ENCODE results near the gene CAPZA1. TPM values are rescaled to one million over a fixed set of nuclear protein-coding genes. Genes with fewer than 3 reads are reported as not detected.

The CAPZA1 gene
- polyA plus RNA-seq, 1 of the 3 experiments (the other 2 are of a cell fraction): 50.8 TPM

DNA sequence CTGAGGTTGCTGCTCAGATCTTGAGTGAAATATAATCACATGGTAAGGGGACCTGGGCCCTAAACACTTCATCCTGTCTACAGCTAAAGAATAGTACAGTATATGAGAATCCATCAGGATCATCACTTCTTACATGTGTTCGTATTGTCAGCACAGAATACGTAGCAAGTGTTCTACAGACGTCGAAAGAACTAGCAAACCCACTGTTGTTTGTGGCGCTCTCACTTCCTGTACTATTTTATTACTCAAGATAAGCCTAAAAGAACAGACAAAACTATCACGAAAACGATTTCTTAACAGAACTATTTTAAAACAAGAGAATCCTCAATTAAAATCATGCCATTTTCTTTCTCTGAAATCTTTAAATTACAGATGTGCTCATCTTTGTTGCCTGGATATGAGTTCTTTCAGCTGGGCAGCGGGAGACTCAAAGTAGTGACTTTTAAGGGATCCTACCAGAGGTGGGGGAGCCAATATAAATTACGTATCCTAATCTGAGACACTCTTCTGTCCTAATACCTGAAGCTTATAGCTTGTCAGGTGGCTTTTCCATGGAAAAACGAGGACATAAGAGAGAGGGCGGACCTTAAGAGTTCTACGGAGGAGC is 1.4 kb upstream of the CAPZA1 start (continued):
- TF ChIP-seq, protein P1, sequence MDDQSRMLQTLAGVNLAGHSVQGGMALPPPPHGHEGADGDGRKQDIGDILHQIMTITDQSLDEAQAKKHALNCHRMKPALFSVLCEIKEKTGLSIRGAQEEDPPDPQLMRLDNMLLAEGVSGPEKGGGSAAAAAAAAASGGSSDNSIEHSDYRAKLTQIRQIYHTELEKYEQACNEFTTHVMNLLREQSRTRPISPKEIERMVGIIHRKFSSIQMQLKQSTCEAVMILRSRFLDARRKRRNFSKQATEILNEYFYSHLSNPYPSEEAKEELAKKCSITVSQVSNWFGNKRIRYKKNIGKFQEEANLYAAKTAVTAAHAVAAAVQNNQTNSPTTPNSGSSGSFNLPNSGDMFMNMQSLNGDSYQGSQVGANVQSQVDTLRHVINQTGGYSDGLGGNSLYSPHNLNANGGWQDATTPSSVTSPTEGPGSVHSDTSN (IDR thresholded peaks at IDR 0.05): no peak

DNA sequence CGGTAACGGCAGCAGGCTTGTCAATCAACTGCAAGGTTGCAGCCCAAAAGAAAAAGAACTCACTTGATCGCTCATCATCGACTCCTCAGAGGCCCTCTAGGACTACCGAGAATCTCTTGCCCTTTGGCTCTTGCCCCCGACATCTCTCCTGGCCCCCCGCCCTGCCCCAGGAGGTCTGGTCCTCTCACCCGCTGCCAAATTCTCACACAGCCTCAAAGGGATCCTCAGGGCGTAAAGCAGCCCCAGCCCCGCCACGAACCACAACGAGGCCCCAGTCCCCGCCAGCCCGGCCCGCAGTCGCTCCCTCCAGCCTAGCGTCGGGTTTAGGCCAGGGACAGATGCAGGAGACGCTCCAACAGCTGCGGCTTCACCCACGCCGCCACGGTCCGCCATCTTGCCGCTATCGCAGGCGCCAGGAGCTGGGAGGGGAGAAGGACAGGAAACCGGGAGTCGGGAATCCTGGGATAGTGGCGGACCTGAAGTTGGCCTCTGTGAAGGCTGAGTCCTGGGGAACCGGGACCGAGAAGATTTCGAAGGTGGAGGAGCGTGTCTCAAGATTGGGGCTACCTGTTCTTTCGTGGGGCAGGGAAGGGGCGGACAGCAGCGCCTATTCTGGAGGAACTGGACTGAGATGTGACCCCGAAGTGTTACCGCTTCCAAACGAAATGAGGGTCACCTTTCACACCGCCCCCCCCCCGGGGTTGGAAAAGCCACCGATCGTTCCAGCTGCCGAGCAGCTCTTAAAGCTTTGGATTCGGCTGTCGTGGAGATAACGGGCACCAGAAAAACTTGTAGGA is 713 bp upstream of the CAPZA1 start, which contains the start of gene ST7L:
Gene ST7L (minus strand): TSS at position 421 of the 797 bp plus-strand sequence. CDS start 28 bp downstream, at position 393.
- H3K27me3 ChIP-seq (ENCODE audit: insufficient read depth): no peaks in the 10 kb centered on the region
- under 1% methylated on average over 33 of the region's 48 CpGs for WGBS (ENCODE audit: low lambda C conversion rate)
- no peaks in the 10 kb centered on the region for H3K9me3 ChIP-seq
- peak within 1 kb of the TSS; percentile 99 for H3K4me2 ChIP-seq
- peaks cover 8 to 28% of the 10 kb centered on the region in 2 experiments for H3K36me3 ChIP-seq (replicated peaks in 1 of 2; ENCODE audit: control insufficient read depth in 1 of 2, insufficient read depth in 2 of 2, low read length in 1 of 2)
- TF ChIP-seq RFX5 (IDR thresholded peaks at IDR 0.05; ENCODE audit: low read length) (no peak), TEAD4 (IDR thresholded peaks at IDR 0.05; ENCODE audit: borderline replicate concordance, insufficient read depth) (no peak), NRF1 (IDR thresholded peaks at IDR 0.05; ENCODE audit: low read depth, low read length) (no peak), GABPA (IDR thresholded peaks at IDR 0.05; ENCODE audit: low read depth) (peak; percentile 74), JUND (IDR thresholded peaks at IDR 0.05) (no peak), NFIC (IDR thresholded peaks at IDR 0.05; ENCODE audit: borderline replicate concordance) (no peak), RAD21 (IDR thresholded peaks at IDR 0.05; ENCODE audit: low read length) (no peak), YY1 (IDR thresholded peaks at IDR 0.05; ENCODE audit: low read depth) (peak; percentile 98), ELF1 (IDR thresholded peaks at IDR 0.05) (peak; percentile 61; the same call in 1 of the 2 replicates), TAF1 (IDR thresholded peaks at IDR 0.05; ENCODE audit: borderline replicate concordance, low read depth, low read length) (peak; percentile 98), EP300 (IDR thresholded peaks at IDR 0.05; ENCODE audit: borderline replicate concordance in 1 of 2, low read depth in 1 of 2, low read length in 1 of 2) (no peak), POLR2AphosphoS5 (IDR thresholded peaks at IDR 0.05; ENCODE audit: low read depth, low read length) (peak; percentile 89), MXI1 (IDR thresholded peaks at IDR 0.05; ENCODE audit: low read depth, low read length) (peak; percentile 84), RXRA (IDR thresholded peaks at IDR 0.05; ENCODE audit: borderline replicate concordance, low read depth) (no peak), EZH2phosphoT487 (IDR thresholded peaks at IDR 0.05; ENCODE audit: borderline replicate concordance, low read depth) (no peak)
- TF ChIP-seq, protein P1 (IDR thresholded peaks at IDR 0.05): peak; percentile 90
- TF ChIP-seq, protein P2, sequence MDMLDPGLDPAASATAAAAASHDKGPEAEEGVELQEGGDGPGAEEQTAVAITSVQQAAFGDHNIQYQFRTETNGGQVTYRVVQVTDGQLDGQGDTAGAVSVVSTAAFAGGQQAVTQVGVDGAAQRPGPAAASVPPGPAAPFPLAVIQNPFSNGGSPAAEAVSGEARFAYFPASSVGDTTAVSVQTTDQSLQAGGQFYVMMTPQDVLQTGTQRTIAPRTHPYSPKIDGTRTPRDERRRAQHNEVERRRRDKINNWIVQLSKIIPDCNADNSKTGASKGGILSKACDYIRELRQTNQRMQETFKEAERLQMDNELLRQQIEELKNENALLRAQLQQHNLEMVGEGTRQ (IDR thresholded peaks at IDR 0.05; ENCODE audit: borderline replicate concordance, low read depth, low read length): no peak
- TF ChIP-seq, protein P3, sequence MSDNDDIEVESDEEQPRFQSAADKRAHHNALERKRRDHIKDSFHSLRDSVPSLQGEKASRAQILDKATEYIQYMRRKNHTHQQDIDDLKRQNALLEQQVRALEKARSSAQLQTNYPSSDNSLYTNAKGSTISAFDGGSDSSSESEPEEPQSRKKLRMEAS (IDR thresholded peaks at IDR 0.05; ENCODE audit: low read depth): peak; percentile 73; the same call in 1 of the 2 replicates
- TF ChIP-seq, protein P4, sequence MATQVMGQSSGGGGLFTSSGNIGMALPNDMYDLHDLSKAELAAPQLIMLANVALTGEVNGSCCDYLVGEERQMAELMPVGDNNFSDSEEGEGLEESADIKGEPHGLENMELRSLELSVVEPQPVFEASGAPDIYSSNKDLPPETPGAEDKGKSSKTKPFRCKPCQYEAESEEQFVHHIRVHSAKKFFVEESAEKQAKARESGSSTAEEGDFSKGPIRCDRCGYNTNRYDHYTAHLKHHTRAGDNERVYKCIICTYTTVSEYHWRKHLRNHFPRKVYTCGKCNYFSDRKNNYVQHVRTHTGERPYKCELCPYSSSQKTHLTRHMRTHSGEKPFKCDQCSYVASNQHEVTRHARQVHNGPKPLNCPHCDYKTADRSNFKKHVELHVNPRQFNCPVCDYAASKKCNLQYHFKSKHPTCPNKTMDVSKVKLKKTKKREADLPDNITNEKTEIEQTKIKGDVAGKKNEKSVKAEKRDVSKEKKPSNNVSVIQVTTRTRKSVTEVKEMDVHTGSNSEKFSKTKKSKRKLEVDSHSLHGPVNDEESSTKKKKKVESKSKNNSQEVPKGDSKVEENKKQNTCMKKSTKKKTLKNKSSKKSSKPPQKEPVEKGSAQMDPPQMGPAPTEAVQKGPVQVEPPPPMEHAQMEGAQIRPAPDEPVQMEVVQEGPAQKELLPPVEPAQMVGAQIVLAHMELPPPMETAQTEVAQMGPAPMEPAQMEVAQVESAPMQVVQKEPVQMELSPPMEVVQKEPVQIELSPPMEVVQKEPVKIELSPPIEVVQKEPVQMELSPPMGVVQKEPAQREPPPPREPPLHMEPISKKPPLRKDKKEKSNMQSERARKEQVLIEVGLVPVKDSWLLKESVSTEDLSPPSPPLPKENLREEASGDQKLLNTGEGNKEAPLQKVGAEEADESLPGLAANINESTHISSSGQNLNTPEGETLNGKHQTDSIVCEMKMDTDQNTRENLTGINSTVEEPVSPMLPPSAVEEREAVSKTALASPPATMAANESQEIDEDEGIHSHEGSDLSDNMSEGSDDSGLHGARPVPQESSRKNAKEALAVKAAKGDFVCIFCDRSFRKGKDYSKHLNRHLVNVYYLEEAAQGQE (IDR thresholded peaks at IDR 0.05; ENCODE audit: low read depth, low read length): peak; percentile 11; the same call in 1 of the 2 replicates
- H2AFZ ChIP-seq (ENCODE audit: low read depth): peak within 1 kb of the TSS; percentile 92
- H3K79me2 ChIP-seq (ENCODE audit: insufficient read depth): peaks cover 98% of the 10 kb centered on the region
- peaks cover 36% of the 10 kb centered on the region for H3F3A ChIP-seq (replicated peaks; ENCODE audit: insufficient read depth)
- no peaks in the 10 kb centered on the region for H3K9me2 ChIP-seq
- peaks cover 12 to 18% of the 10 kb centered on the region in 2 experiments; a peak in 3 of 4 replicates for H3K4me1 ChIP-seq (ENCODE audit: control insufficient read depth in 1 of 2, insufficient read depth in 2 of 2, low read depth in 1 of 2, low read length in 1 of 2)
- peaks cover 27% of the 10 kb centered on the region for H4K20me1 ChIP-seq (ENCODE audit: insufficient read depth)
- ChIA-PET CTCF (interaction anchor here (0.7 to 3.4 kb wide), 8 partner anchors 10 to 228 kb away, joined by 3 to 22 read pairs (median 3); partner anchors contain the start of gene MOV10), POLR2A (interaction anchor here (0.7 to 1.9 kb wide), 3 partner anchors 54 to 117 kb away, joined by 3 to 14 read pairs (median 3); partner anchors contain the start of gene MOV10)
- DNase-seq: peak; percentile 86
- H3K4me3 ChIP-seq (ENCODE audit: low read depth in 2 of 2, low read length in 1 of 2): peak within 1 kb of the TSS; percentile 88 to 100
- H3K9ac ChIP-seq: peak within 1 kb of the TSS; percentile 100
- peak within 1 kb of the TSS; percentile 94 to 99 for H3K27ac ChIP-seq (ENCODE audit: low read depth in 2 of 2, low read length in 1 of 2)

Data from SK-N-SH (cell line).